DND-41 (cell line): ENCODE measurements around the gene CKS1B.

Experiments
- ATAC-seq: fragments of 200-7000 bp; cut with Tn5 transposase; 3 replicates; pipeline ENCODE4 v1.9.1; 2021; ENCODE audit warnings: low read depth; ENCODE audit not compliant: insufficient read depth
- DNase-seq: peaks from one replicate; pipeline ENCODE4 v3.0.0-alpha.2; 2020
- H2AFZ ChIP-seq: 2 replicates; pipeline ENCODE4 v1.6.0; 2012; ENCODE audit warnings: low read depth, low read length
- H3K27ac ChIP-seq: 2 replicates; pipeline ENCODE4 v1.5.1; 2012; ENCODE audit warnings: low read length, inconsistent platforms
- H3K27me3 ChIP-seq: fragments of 200-600 bp; sonication (generic); 2 replicates; pipeline ENCODE4 v1.6.0; 2012; ENCODE audit warnings: low read length, mild to moderate bottlenecking, inconsistent platforms; ENCODE audit not compliant: insufficient read depth, poor library complexity
- H3K36me3 ChIP-seq: 2 replicates; pipeline ENCODE4 v1.5.1; 2012; ENCODE audit warnings: low read length, inconsistent platforms; ENCODE audit not compliant: insufficient read depth
- H3K4me1 ChIP-seq: 2 replicates; pipeline ENCODE4 v1.5.1; 2012; ENCODE audit warnings: mild to moderate bottlenecking, low read length; ENCODE audit not compliant: insufficient read depth
- H3K4me2 ChIP-seq: 2 replicates; pipeline ENCODE4 v1.6.0; 2012; ENCODE audit warnings: mild to moderate bottlenecking, moderate library complexity, low read length, inconsistent platforms; ENCODE audit not compliant: insufficient read depth
- H3K4me3 ChIP-seq, 2 experiments: fragments of 200-600 bp in 1 of 2; shearing (Covaris generic) in 1 of 2; 2 replicates each; pipeline ENCODE4 v1.5.1; 2012 to 2016; ENCODE audit warnings: inconsistent platforms in 2 of 2, low read length in 2 of 2, mild to moderate bottlenecking in 2 of 2, low read depth in 1 of 2, moderate library complexity in 1 of 2
- H3K79me2 ChIP-seq: 2 replicates; pipeline ENCODE4 v1.6.0; 2012; ENCODE audit warnings: low read length, inconsistent platforms; ENCODE audit not compliant: insufficient read depth
- H3K9ac ChIP-seq: 2 replicates; pipeline ENCODE4 v1.6.0; 2012; ENCODE audit warnings: low read depth, mild to moderate bottlenecking, inconsistent platforms, low read length, moderate library complexity
- H3K9me3 ChIP-seq: 2 replicates; pipeline ENCODE4 v1.5.1; 2012; ENCODE audit warnings: low read length, moderate library complexity, mild to moderate bottlenecking, inconsistent platforms; ENCODE audit not compliant: insufficient read depth, severe bottlenecking
- H4K20me1 ChIP-seq: 2 replicates; pipeline ENCODE4 v1.6.0; 2012; ENCODE audit warnings: low read length; ENCODE audit not compliant: insufficient read depth
- CTCF ChIP-seq: IDR thresholded peaks from 2 replicates; pipeline ENCODE4 v1.5.1; 2012; ENCODE audit warnings: borderline replicate concordance, low read length, moderate library complexity, mild to moderate bottlenecking; ENCODE audit not compliant: poor library complexity, severe bottlenecking; ENCODE audit errors: extremely low read depth
- EZH2 ChIP-seq: IDR thresholded peaks from 3 replicates; pipeline ENCODE4 v1.6.1; 2012; ENCODE audit warnings: borderline replicate concordance, low read depth, mild to moderate bottlenecking, moderate library complexity, low read length, inconsistent platforms; ENCODE audit not compliant: severe bottlenecking

CKS1B gene

GRCh38 chr1:155018617-155019348 is 44.3 kb downstream of the CKS1B start:
- Histone ChIP-seq H3K79me2 (no peaks in the 10 kb centered on the region), H3K4me3 (no peak overlapping the region), H3K4me2 (no peak overlapping the region), H2AFZ (no peak overlapping the region), H3K27ac (no peak overlapping the region), H3K36me3 (no peaks in the 10 kb centered on the region), H3K9me3 (no peaks in the 10 kb centered on the region), H3K9ac (no peak overlapping the region), H4K20me1 (peaks cover 47% of the 10 kb centered on the region), H3K4me1 (peaks cover 13% of the 10 kb centered on the region), H3K27me3 (peaks cover 34% of the 10 kb centered on the region)
- TF ChIP-seq EZH2 (no peak), CTCF (no peak)
- DNase-seq (no peak), ATAC-seq (no peak)

GRCh38 chr1:155019377-155020245 is 45.1 kb downstream of the CKS1B start:
- Histone ChIP-seq H3K4me2 (no peak overlapping the region), H2AFZ (no peak overlapping the region), H3K9ac (no peak overlapping the region), H3K36me3 (no peaks in the 10 kb centered on the region), H4K20me1 (peaks cover 41% of the 10 kb centered on the region), H3K27ac (no peak overlapping the region), H3K9me3 (no peaks in the 10 kb centered on the region), H3K27me3 (peaks cover 34% of the 10 kb centered on the region), H3K79me2 (no peaks in the 10 kb centered on the region), H3K4me1 (peaks cover 13% of the 10 kb centered on the region), H3K4me3 (no peak overlapping the region)
- no peak for TF ChIP-seq EZH2
- ATAC-seq, result no peak
- DNase-seq, result no peak

GRCh38 chr1:155022136-155022926 is 47.9 kb downstream of the CKS1B start:
- H3K27me3 ChIP-seq, result peaks cover 22% of the 10 kb centered on the region
- no peak overlapping the region for H3K9ac ChIP-seq
- peaks cover 7% of the 10 kb centered on the region for H3K4me1 ChIP-seq
- H3K4me2 ChIP-seq, result no peak overlapping the region
- no peak overlapping the region for H3K27ac ChIP-seq
- ATAC-seq, result no peak
- TF ChIP-seq CTCF (no peak), EZH2 (no peak)
- no peaks in the 10 kb centered on the region for H3K36me3 ChIP-seq
- H3K9me3 ChIP-seq, result no peaks in the 10 kb centered on the region
- H4K20me1 ChIP-seq, result peaks cover 21% of the 10 kb centered on the region
- H3K79me2 ChIP-seq, result no peaks in the 10 kb centered on the region
- DNase-seq, result no peak
- no peak overlapping the region for H2AFZ ChIP-seq
- H3K4me3 ChIP-seq, result no peak overlapping the region
